K562 (cell line): Measurements from ENCODE around the gene ITM2B. TPM values are rescaled to one million over a fixed set of nuclear protein-coding genes. Genes with fewer than 3 reads are reported as not detected.

ENCODE experiments used
- ATAC-seq: fragments of 200-7000 bp; cut with Tn5 transposase; 3 replicates; pipeline ENCODE4 v1.9.1; 2020; ENCODE audit warnings: moderate library complexity
- BruUV-seq: library from RNA; stranded (reverse); fragments of 400-500 nt; replicated peaks from 2 replicates; lab custom pipeline; 2021; lab: Mats Ljungman, UMichigan
- CTCF ChIA-PET: fragments of 300-600 bp; formaldehyde crosslinking; extraction: SDS; loops from one replicate; lab custom pipeline; 2021; ENCODE audit warnings: low intra/inter-chr PET ratio; lab: Yijun Ruan, JAX
- POLR2A ChIA-PET: fragments of 300-600, 350-650 bp; sonication (Branson Sonifier 250); formaldehyde crosslinking; extraction: SDS; loops from one replicate; lab custom pipeline; 2021; ENCODE audit warnings: antibody characterized with exemption, inconsistent platforms; lab: Yijun Ruan, JAX
- DNase-seq, 4 experiments: peaks; one replicate each; pipeline versions ENCODE4 v3.0.0 to v3.0.0-alpha.2; 2011 to 2018; ENCODE audit warnings: low spot score in 3 of 4, mixed read lengths in 3 of 4; ENCODE audit errors: extremely low read depth in 1 of 4
- FAIRE-seq: peaks from 2 replicates; lab custom pipeline; 2011; peaks lifted over from hg19 to GRCh38; lab: Jason Lieb, UNC
- H2AFZ ChIP-seq: 2 replicates; pipeline ENCODE4 v1.6.0; 2011; ENCODE audit warnings: low read depth, low read length, control low read depth, inconsistent platforms
- H3K27ac ChIP-seq: fragments of 200-600 bp; 3 replicates; pipeline ENCODE4 v1.8.0; 2011; ENCODE audit warnings: low read depth, mild to moderate bottlenecking, control low read depth, inconsistent platforms, low read length, moderate library complexity, mixed read lengths; ENCODE audit errors: extremely low read depth
- H3K27me3 ChIP-seq, 2 experiments: fragments of 300-600 bp in 1 of 2; 2 replicates in 1 of 2; 3 replicates in 1 of 2; pipeline versions ENCODE4 v1.6.0 to v1.8.0; 2011; ENCODE audit warnings: inconsistent platforms in 2 of 2, low read length in 2 of 2, mild to moderate bottlenecking in 1 of 2, mixed read lengths in 1 of 2, moderate library complexity in 1 of 2; ENCODE audit not compliant: control insufficient read depth in 2 of 2, insufficient read depth in 2 of 2
- H3K36me3 ChIP-seq: fragments of 300-600 bp; 3 replicates; pipeline ENCODE4 v1.8.0; 2011; ENCODE audit warnings: mild to moderate bottlenecking, low read length, inconsistent platforms; ENCODE audit not compliant: control insufficient read depth, insufficient read depth
- H3K4me1 ChIP-seq, 2 experiments: fragments of 200-600 bp in 1 of 2; replicated peaks in 1 of 2; 2 replicates in 1 of 2; 3 replicates in 1 of 2; pipeline versions ENCODE4 v1.5.1 to v1.8.0; 2011; ENCODE audit warnings: inconsistent platforms in 2 of 2, low read length in 2 of 2, mild to moderate bottlenecking in 1 of 2, mixed read lengths in 1 of 2, moderate library complexity in 1 of 2; ENCODE audit not compliant: control insufficient read depth in 2 of 2, insufficient read depth in 2 of 2
- H3K4me2 ChIP-seq: 2 replicates; pipeline ENCODE4 v1.6.1; 2011; ENCODE audit warnings: low read length, control low read depth, inconsistent platforms, mixed read lengths; ENCODE audit not compliant: insufficient read depth
- H3K4me3 ChIP-seq: fragments of 200-600 bp; sonication (generic), shearing (Covaris generic); 2 replicates; pipeline ENCODE4 v1.5.1; 2016; ENCODE audit warnings: control low read depth, inconsistent platforms
- H3K79me2 ChIP-seq: fragments of 200-600 bp; 3 replicates; pipeline ENCODE4 v1.8.0; 2011; ENCODE audit warnings: low read length, inconsistent platforms; ENCODE audit not compliant: control insufficient read depth, insufficient read depth
- H3K9ac ChIP-seq, 2 experiments: 2 replicates each; pipeline versions ENCODE4 v1.6.0 to v1.6.1; 2011; ENCODE audit warnings: low read depth in 2 of 2, low read length in 2 of 2, control low read depth in 1 of 2, inconsistent platforms in 1 of 2, mild to moderate bottlenecking in 1 of 2, mixed read lengths in 1 of 2; ENCODE audit not compliant: insufficient read depth in 1 of 2
- H3K9me1 ChIP-seq: one replicate; pipeline ENCODE4 v1.6.0; 2011; ENCODE audit warnings: inconsistent platforms, mild to moderate bottlenecking, low read length, moderate library complexity; ENCODE audit not compliant: control insufficient read depth, insufficient read depth
- H3K9me3 ChIP-seq: replicated peaks from 2 replicates; pipeline ENCODE4 v1.5.1; 2011; ENCODE audit warnings: low read depth, low read length, inconsistent platforms; ENCODE audit not compliant: control insufficient read depth, insufficient read depth
- H4K20me1 ChIP-seq: replicated peaks from 2 replicates; pipeline ENCODE4 v1.6.1; 2011; ENCODE audit warnings: low read length, inconsistent platforms, mixed read lengths; ENCODE audit not compliant: control insufficient read depth, insufficient read depth
- CBX5 ChIP-seq: IDR thresholded peaks from 2 replicates; pipeline ENCODE4 v1.6.1; 2014; ENCODE audit warnings: low read depth, borderline replicate concordance
- CC2D1A ChIP-seq: fragments of 450-650 bp; IDR thresholded peaks from 2 replicates; pipeline ENCODE4 v1.6.1; 2017; ENCODE audit warnings: mild to moderate bottlenecking
- ETV5 ChIP-seq: sonication (generic); formaldehyde crosslinking; IDR thresholded peaks from 2 replicates; pipeline ENCODE4 v1.4.0; 2020; ENCODE audit warnings: low read depth, mild to moderate bottlenecking, missing genetic modification reagents
- MLX ChIP-seq, 2 experiments: fragments of 450-650 bp in 1 of 2; sonication (generic) in 1 of 2; formaldehyde crosslinking; conservative IDR thresholded peaks; 2 replicates each; pipeline versions ENCODE4 v1.4.0 to v1.8.1; 2020 to 2022; ENCODE audit warnings: mild to moderate bottlenecking in 1 of 2, missing genetic modification reagents in 1 of 2
- SETDB1 ChIP-seq: IDR thresholded peaks from one replicate; pipeline ENCODE4 v1.6.1; 2012; ENCODE audit warnings: low read length, control low read depth, inconsistent platforms
- SP1 ChIP-seq: sonication (generic); formaldehyde crosslinking; IDR thresholded peaks from 2 replicates; pipeline ENCODE4 v1.8.1; 2022; ENCODE audit warnings: mild to moderate bottlenecking, missing genetic modification reagents
- U2AF1 ChIP-seq: fragments of 200-400 bp; formaldehyde crosslinking; optimal IDR thresholded peaks from 2 replicates; pipeline ENCODE3; 2017; ENCODE audit warnings: mild to moderate bottlenecking, low read depth, low read length, moderate library complexity
- ZNF165 ChIP-seq: fragments of 250-450 bp; sonication (Bioruptor Pico); IDR thresholded peaks from 2 replicates; pipeline ENCODE4 v1.4.0; 2020; ENCODE audit warnings: borderline replicate concordance
- WGBS: fragments of 100-300 bp; shearing (Covaris generic); methylation state at CpG from one replicate; pipeline ENCODE4 v1.1.6; 2016; ENCODE audit warnings: low coverage, mixed read lengths; ENCODE audit not compliant: insufficient coverage; ENCODE audit errors: missing lambda C conversion rate; 5-methylcytosine and 5-hydroxymethylcytosine counted together
- in situ Hi-C: fragments of 300-500 bp; cut with MboI; formaldehyde crosslinking; loops from 4 replicates; pipeline ENCODE4 v1.15.0; 2018; ENCODE audit warnings: inconsistent platforms, mixed read lengths
- intact Hi-C: fragments of 100-400 bp; cut with micrococcal nuclease; formaldehyde crosslinking; loops from 2 replicates; pipeline ENCODE4 v1.14.2; 2022
- polyA plus RNA-seq, 8 experiments: library from polyadenylated mRNA; depleted of rRNA in 4 of 8; stranded (reverse) in 5 of 8; unstranded in 3 of 8; fragments of >200 nt; fragmentation: Nextera tagmentation in 2 of 8; fragmentation: Illumina TruSeq in 1 of 8; extraction: Ambion mirVana in 2 of 8; extraction: Trizol in 1 of 8; gene quantifications; 2 replicates each; pipeline versions ENCODE4 v1.2.1 to v1.2.3, GENCODE V29; 2011 to 2014; ENCODE audit warnings: inconsistent platforms in 1 of 8, missing spikeins in 1 of 8
- total RNA-seq, 7 experiments: library from RNA; depleted of rRNA in 6 of 7; stranded (reverse); fragments of >200 nt in 6 of 7; fragmentation: Illumina TruSeq in 2 of 7; extraction: Trizol in 2 of 7; gene quantifications; 2 replicates each; pipeline versions ENCODE4 v1.2.1 to v1.2.3, GENCODE V29; 2011 to 2021; ENCODE audit warnings: low replicate concordance in 1 of 7
- TF ChIP-seq, protein P1 (sequence below): fragments of 250-450 bp; sonication (Bioruptor Pico); IDR thresholded peaks from 2 replicates; pipeline ENCODE4 v1.8.0; 2022; ENCODE audit warnings: moderate library complexity, mild to moderate bottlenecking, inconsistent platforms

Gene ITM2B
- total and polyA plus RNA-seq, 9 of the 15 experiments (the other 6 are each of a cell fraction or from before 2014, with no cell fraction given): 22.0 to 83.8 (median 45.0) TPM

- Histone ChIP-seq H3K9ac (no peak overlapping the region), H4K20me1 (no peaks in the 10 kb centered on the region), H3K9me1 (no peaks in the 10 kb centered on the region), H3K9me3 (no peaks in the 10 kb centered on the region), H3K4me1 (no peaks in the 10 kb centered on the region; a peak in 1 of 5 replicates), H3K27me3 (no peaks in the 10 kb centered on the region), H3K4me3 (no peak overlapping the region), H3K36me3 (no peaks in the 10 kb centered on the region), H3K79me2 (no peaks in the 10 kb centered on the region), H3K4me2 (no peak overlapping the region), H3K27ac (no peak overlapping the region), H2AFZ (peak overlapping the region; percentile 70)
- in situ Hi-C loops: no loop called here
- TF ChIP-seq SETDB1 (no peak), ZNF165 (CRISPR knock-in tag) (no peak), ETV5 (CRISPR knock-in tag) (no peak), CC2D1A (no peak), MLX (CRISPR knock-in tag; conservative IDR thresholded peaks at IDR 0.05) (no peak), SP1 (CRISPR knock-in tag) (no peak), CBX5 (no peak), U2AF1 (no peak)
- TF ChIP-seq, protein P1, sequence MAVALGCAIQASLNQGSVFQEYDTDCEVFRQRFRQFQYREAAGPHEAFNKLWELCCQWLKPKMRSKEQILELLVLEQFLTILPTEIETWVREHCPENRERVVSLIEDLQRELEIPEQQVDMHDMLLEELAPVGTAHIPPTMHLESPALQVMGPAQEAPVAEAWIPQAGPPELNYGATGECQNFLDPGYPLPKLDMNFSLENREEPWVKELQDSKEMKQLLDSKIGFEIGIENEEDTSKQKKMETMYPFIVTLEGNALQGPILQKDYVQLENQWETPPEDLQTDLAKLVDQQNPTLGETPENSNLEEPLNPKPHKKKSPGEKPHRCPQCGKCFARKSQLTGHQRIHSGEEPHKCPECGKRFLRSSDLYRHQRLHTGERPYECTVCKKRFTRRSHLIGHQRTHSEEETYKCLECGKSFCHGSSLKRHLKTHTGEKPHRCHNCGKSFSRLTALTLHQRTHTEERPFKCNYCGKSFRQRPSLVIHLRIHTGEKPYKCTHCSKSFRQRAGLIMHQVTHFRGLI (CRISPR knock-in tag): no peak
- DNase-seq (no peak), FAIRE-seq (no peak), ATAC-seq (no peak)
- ChIA-PET CTCF (no interaction called here), POLR2A (no interaction called here)
- WGBS: 29% methylated on average over 4 of the region's 4 CpGs
- intact Hi-C loops: no loop called here
- BruUV-seq: no TSS peak
These were observed 11.3 kb upstream of the ITM2B start for GRCh38 chr13:48221686-48222187.
